Panc1 (cell line): ENCODE data around the gene MAML1. TPM values are rescaled to one million over a fixed set of nuclear protein-coding genes. Genes with fewer than 3 reads are reported as not detected.

Source experiments
- ATAC-seq: fragments of 200-7000 bp; cut with Tn5 transposase; 2 replicates; pipeline ENCODE4 v1.9.1; 2020; ENCODE audit warnings: mild to moderate bottlenecking, moderate library complexity
- BruUV-seq: library from RNA; stranded (reverse); fragments of 400-500 nt; replicated peaks from 2 replicates; lab custom pipeline; 2021; lab: Mats Ljungman, UMichigan
- CTCF ChIA-PET: fragments of 300-600 bp; sonication (Branson Sonifier 250); formaldehyde crosslinking; loops from one replicate; lab custom pipeline; 2022; ENCODE audit warnings: antibody characterized with exemption; lab: Charles Lee
- POLR2A ChIA-PET: fragments of 300-600 bp; sonication (Branson Sonifier 250); formaldehyde crosslinking; loops from one replicate; lab custom pipeline; 2022; ENCODE audit warnings: antibody characterized with exemption; lab: Charles Lee
- DNase-seq: peaks from one replicate; pipeline ENCODE4 v3.0.0-alpha.2; 2010; ENCODE audit warnings: low read depth, low spot score
- H3K27ac ChIP-seq: 2 replicates; pipeline ENCODE4 v1.5.1; 2011; ENCODE audit warnings: mild to moderate bottlenecking, low read length, inconsistent platforms
- H3K27me3 ChIP-seq: fragments of 200-500 bp; sonication (Bioruptor generic); 2 replicates; pipeline ENCODE4 v1.6.0; 2014; ENCODE audit warnings: low read length, inconsistent platforms; ENCODE audit not compliant: control insufficient read depth, insufficient read depth
- H3K36me3 ChIP-seq: fragments of 200-500 bp; sonication (Bioruptor generic); 2 replicates; pipeline ENCODE4 v1.5.1; 2014; ENCODE audit warnings: inconsistent platforms, mild to moderate bottlenecking, low read length, moderate library complexity; ENCODE audit not compliant: control insufficient read depth, insufficient read depth
- H3K4me1 ChIP-seq: 2 replicates; pipeline ENCODE4 v1.5.1; 2011; ENCODE audit warnings: inconsistent platforms, mild to moderate bottlenecking, low read length, moderate library complexity; ENCODE audit not compliant: control insufficient read depth, insufficient read depth
- H3K4me3 ChIP-seq, 2 experiments: 2 replicates each; pipeline ENCODE4 v1.5.1; 2011 to 2012; ENCODE audit warnings: low read depth in 2 of 2, low read length in 2 of 2, mild to moderate bottlenecking in 2 of 2, inconsistent platforms in 1 of 2, moderate library complexity in 1 of 2
- H3K9me3 ChIP-seq: fragments of 200-500 bp; sonication (Bioruptor generic); 2 replicates; pipeline ENCODE4 v1.5.1; 2014; ENCODE audit warnings: low read depth, mild to moderate bottlenecking, inconsistent platforms, low read length, moderate library complexity; ENCODE audit not compliant: control insufficient read depth, insufficient read depth
- POLR2AphosphoS5 ChIP-seq: IDR thresholded peaks from 2 replicates; pipeline ENCODE4 v1.6.1; 2012; ENCODE audit warnings: mild to moderate bottlenecking, low read depth, low read length, moderate library complexity
- REST ChIP-seq, 2 experiments: IDR thresholded peaks; 2 replicates each; pipeline ENCODE4 v1.6.1; 2011 to 2012; ENCODE audit warnings: low read depth in 2 of 2, control low read depth in 1 of 2, low read length in 1 of 2, mild to moderate bottlenecking in 1 of 2, moderate library complexity in 1 of 2; ENCODE audit not compliant: insufficient read depth in 1 of 2
- SIN3A ChIP-seq: IDR thresholded peaks from 2 replicates; pipeline ENCODE4 v1.6.1; 2012; ENCODE audit warnings: low read depth, mild to moderate bottlenecking, low read length, moderate library complexity, borderline replicate concordance; ENCODE audit not compliant: insufficient read depth
- TCF7L2 ChIP-seq: IDR thresholded peaks from 2 replicates; pipeline ENCODE4 v1.6.1; 2011; ENCODE audit warnings: mild to moderate bottlenecking, low read depth, low read length, inconsistent platforms
- in situ Hi-C: cut with HindIII; loops from 2 replicates; pipeline ENCODE4 v1.10.0; 2016; ENCODE audit warnings: low sequenced_read_pairs, low pct_unique_long_range_greater_than_20kb
- intact Hi-C: fragments of 100-400 bp; cut with micrococcal nuclease; formaldehyde crosslinking; loops from one replicate; pipeline ENCODE4 v1.10.0; 2022; ENCODE audit not compliant: unreplicated experiment
- total RNA-seq: library from RNA; stranded (reverse); gene quantifications from one replicate; pipeline ENCODE4 v1.2.1, GENCODE V29; 2021; ENCODE audit not compliant: unreplicated experiment
- TF ChIP-seq, protein P1 (sequence below): fragments of 450-650 bp; IDR thresholded peaks from 2 replicates; pipeline ENCODE4 v1.5.1; 2017; ENCODE audit warnings: mild to moderate bottlenecking

The MAML1 gene
- total RNA-seq, 1 experiment from 2014 or later: 31.3 TPM

GRCh38 chr5:179822444-179822990, 89.9 kb downstream of the MAML1 start:
- CTCF ChIA-PET: no interaction called here
- DNase-seq: no peak
- H3K4me1 ChIP-seq: peaks cover 72% of the 10 kb centered on the region
- in situ Hi-C loops (no loop called here), intact Hi-C loops (no loop called here)
- BruUV-seq: no TSS peak
- peak overlapping the region; percentile 85 for H3K27ac ChIP-seq
- POLR2A ChIA-PET: interaction anchor here (0.5 to 0.6 kb wide), 4 partner anchors 10 to 154 kb away, joined by 5 to 10 read pairs (median 6); no protein-coding TSS in a partner anchor
- ATAC-seq: no peak
- TF ChIP-seq REST (IDR thresholded peaks at IDR 0.05; ENCODE audit: insufficient read depth in 1 of 2, low read depth in 2 of 2, low read length in 1 of 2): no peak
- no peak for TF ChIP-seq TCF7L2
- 0 out of 2 replicates have a peak, but pooled peaks have one; percentile 1 for TF ChIP-seq POLR2AphosphoS5
- TF ChIP-seq, protein P1, sequence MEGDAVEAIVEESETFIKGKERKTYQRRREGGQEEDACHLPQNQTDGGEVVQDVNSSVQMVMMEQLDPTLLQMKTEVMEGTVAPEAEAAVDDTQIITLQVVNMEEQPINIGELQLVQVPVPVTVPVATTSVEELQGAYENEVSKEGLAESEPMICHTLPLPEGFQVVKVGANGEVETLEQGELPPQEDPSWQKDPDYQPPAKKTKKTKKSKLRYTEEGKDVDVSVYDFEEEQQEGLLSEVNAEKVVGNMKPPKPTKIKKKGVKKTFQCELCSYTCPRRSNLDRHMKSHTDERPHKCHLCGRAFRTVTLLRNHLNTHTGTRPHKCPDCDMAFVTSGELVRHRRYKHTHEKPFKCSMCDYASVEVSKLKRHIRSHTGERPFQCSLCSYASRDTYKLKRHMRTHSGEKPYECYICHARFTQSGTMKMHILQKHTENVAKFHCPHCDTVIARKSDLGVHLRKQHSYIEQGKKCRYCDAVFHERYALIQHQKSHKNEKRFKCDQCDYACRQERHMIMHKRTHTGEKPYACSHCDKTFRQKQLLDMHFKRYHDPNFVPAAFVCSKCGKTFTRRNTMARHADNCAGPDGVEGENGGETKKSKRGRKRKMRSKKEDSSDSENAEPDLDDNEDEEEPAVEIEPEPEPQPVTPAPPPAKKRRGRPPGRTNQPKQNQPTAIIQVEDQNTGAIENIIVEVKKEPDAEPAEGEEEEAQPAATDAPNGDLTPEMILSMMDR: no peak
- no peak for TF ChIP-seq SIN3A
- H3K4me3 ChIP-seq: peak overlapping the region; percentile 73 to 95
- peaks cover 10% of the 10 kb centered on the region for H3K36me3 ChIP-seq
- H3K27me3 ChIP-seq: no peaks in the 10 kb centered on the region
- no peaks in the 10 kb centered on the region for H3K9me3 ChIP-seq

DNA sequence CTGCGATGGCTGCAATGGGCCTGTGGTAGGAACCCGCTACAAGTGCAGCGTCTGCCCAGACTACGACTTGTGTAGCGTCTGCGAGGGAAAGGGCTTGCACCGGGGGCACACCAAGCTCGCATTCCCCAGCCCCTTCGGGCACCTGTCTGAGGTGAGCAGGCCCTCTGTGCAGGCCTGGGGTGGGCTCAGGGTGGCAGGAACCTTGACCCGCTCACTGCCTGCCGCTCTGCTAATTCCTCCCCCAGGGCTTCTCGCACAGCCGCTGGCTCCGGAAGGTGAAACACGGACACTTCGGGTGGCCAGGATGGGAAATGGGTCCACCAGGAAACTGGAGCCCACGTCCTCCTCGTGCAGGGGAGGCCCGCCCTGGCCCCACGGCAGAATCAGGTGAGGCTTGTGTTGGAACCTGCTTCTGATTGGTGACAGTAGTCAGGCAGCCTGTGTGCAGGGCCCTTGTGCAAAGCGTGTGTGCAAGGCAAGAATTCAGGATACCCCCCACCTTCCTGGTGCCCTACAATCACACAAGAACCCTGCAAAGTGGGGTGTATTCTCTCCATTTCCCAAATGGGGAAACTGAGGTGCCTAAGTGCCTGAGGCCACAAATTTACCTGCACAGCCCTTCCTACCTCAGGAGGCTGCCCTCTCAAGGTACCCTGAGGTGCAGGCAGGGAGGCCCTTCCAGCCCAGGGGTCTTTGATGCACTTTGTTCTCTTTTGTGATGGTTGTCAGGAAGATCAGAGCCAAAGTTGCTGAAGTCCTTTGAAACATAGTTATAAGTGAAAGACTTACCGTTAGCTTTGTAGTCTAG, 91.5 kb downstream of the MAML1 start:
- Histone ChIP-seq H3K36me3 (peaks cover 12% of the 10 kb centered on the region), H3K27ac (peak overlapping the region; percentile 62; the same call in 1 of the 2 replicates), H3K4me1 (peaks cover 74% of the 10 kb centered on the region), H3K4me3 (peak overlapping the region; percentile 73 to 95), H3K27me3 (no peaks in the 10 kb centered on the region), H3K9me3 (no peaks in the 10 kb centered on the region)
- no TSS peak for BruUV-seq
- POLR2A ChIA-PET: no interaction called here
- ATAC-seq: no peak
- intact Hi-C loops (no loop called here), in situ Hi-C loops (no loop called here)
- TF ChIP-seq POLR2AphosphoS5: peak; percentile 33; the same call in 1 of the 2 replicates
- TF ChIP-seq, protein P1: no peak
- no peak for TF ChIP-seq SIN3A
- CTCF ChIA-PET: no interaction called here
- no peak for DNase-seq
